HL-60 (cell line): ENCODE data around the gene SLCO4A1.

ENCODE experiments used
- DNase-seq, 2 experiments: peaks; one replicate each; pipeline ENCODE4 v3.0.0-alpha.2; 2010 to 2020; ENCODE audit warnings: low read depth in 1 of 2, low spot score in 1 of 2
- H3K27ac ChIP-seq: fragments of 250-450 bp; sonication (Bioruptor Pico); replicated peaks from 2 replicates; pipeline ENCODE4 v1.5.1; 2020; ENCODE audit warnings: mild to moderate bottlenecking, moderate library complexity
- H3K27me3 ChIP-seq: fragments of 250-450 bp; sonication (Bioruptor Pico); 2 replicates; pipeline ENCODE4 v1.5.1; 2021; ENCODE audit warnings: mild to moderate bottlenecking, moderate library complexity; ENCODE audit not compliant: insufficient read depth, poor library complexity, severe bottlenecking
- H3K4me3 ChIP-seq: replicated peaks from 2 replicates; pipeline ENCODE4 v1.5.1; 2011; ENCODE audit warnings: mild to moderate bottlenecking, control low read depth, low read length; ENCODE audit not compliant: insufficient read depth
- GABPA ChIP-seq: IDR thresholded peaks from 2 replicates; pipeline ENCODE4 v1.6.1; 2012; ENCODE audit warnings: low read depth
- POLR2AphosphoS5 ChIP-seq: IDR thresholded peaks from 2 replicates; pipeline ENCODE4 v1.6.1; 2012; ENCODE audit warnings: low read depth
- SPI1 ChIP-seq: IDR thresholded peaks from 2 replicates; pipeline ENCODE4 v1.6.1; 2012; ENCODE audit warnings: low read depth, mild to moderate bottlenecking, borderline replicate concordance
- TF ChIP-seq, protein P1 (sequence below): IDR thresholded peaks from 2 replicates; pipeline ENCODE4 v1.6.1; 2012; ENCODE audit warnings: low read depth; ENCODE audit not compliant: insufficient replicate concordance
- TF ChIP-seq, protein P2 (sequence below): IDR thresholded peaks from one replicate; pipeline ENCODE4 v1.5.1; 2011; ENCODE audit warnings: low read length, control low read depth, inconsistent platforms; ENCODE audit not compliant: insufficient read depth

The SLCO4A1 gene

DNA sequence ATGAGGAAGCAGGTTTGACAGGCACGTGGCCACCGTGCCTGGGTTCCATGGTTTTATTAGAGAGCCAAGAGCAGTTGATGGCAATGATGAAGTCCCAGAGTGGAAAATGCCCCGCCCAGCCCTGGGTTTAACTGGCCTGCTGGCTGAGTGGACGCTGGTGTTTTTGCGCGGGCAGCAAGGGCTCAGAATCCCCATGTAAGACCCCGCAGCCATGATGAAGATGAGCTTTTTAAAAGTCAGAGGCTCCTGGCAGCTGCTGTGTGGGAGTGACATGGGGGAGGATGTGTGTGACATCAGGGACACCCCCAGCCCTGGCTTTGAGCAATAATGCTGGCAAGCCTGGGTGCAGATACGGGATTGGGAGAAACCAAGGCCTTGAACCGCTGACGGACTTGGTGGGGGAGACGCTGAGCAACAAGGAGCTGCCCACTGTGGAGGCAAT is 33.0 kb upstream of the SLCO4A1 start:
- DNase-seq = peak in 1 of 2 experiments; percentile 37
- H3K4me3 ChIP-seq = no peak overlapping the region
- TF ChIP-seq, protein P1, sequence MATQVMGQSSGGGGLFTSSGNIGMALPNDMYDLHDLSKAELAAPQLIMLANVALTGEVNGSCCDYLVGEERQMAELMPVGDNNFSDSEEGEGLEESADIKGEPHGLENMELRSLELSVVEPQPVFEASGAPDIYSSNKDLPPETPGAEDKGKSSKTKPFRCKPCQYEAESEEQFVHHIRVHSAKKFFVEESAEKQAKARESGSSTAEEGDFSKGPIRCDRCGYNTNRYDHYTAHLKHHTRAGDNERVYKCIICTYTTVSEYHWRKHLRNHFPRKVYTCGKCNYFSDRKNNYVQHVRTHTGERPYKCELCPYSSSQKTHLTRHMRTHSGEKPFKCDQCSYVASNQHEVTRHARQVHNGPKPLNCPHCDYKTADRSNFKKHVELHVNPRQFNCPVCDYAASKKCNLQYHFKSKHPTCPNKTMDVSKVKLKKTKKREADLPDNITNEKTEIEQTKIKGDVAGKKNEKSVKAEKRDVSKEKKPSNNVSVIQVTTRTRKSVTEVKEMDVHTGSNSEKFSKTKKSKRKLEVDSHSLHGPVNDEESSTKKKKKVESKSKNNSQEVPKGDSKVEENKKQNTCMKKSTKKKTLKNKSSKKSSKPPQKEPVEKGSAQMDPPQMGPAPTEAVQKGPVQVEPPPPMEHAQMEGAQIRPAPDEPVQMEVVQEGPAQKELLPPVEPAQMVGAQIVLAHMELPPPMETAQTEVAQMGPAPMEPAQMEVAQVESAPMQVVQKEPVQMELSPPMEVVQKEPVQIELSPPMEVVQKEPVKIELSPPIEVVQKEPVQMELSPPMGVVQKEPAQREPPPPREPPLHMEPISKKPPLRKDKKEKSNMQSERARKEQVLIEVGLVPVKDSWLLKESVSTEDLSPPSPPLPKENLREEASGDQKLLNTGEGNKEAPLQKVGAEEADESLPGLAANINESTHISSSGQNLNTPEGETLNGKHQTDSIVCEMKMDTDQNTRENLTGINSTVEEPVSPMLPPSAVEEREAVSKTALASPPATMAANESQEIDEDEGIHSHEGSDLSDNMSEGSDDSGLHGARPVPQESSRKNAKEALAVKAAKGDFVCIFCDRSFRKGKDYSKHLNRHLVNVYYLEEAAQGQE = no peak
- TF ChIP-seq, protein P2, sequence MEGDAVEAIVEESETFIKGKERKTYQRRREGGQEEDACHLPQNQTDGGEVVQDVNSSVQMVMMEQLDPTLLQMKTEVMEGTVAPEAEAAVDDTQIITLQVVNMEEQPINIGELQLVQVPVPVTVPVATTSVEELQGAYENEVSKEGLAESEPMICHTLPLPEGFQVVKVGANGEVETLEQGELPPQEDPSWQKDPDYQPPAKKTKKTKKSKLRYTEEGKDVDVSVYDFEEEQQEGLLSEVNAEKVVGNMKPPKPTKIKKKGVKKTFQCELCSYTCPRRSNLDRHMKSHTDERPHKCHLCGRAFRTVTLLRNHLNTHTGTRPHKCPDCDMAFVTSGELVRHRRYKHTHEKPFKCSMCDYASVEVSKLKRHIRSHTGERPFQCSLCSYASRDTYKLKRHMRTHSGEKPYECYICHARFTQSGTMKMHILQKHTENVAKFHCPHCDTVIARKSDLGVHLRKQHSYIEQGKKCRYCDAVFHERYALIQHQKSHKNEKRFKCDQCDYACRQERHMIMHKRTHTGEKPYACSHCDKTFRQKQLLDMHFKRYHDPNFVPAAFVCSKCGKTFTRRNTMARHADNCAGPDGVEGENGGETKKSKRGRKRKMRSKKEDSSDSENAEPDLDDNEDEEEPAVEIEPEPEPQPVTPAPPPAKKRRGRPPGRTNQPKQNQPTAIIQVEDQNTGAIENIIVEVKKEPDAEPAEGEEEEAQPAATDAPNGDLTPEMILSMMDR = no peak
- TF ChIP-seq SPI1 (no peak), POLR2AphosphoS5 (peak; percentile 66), GABPA (no peak)
- H3K27ac ChIP-seq = no peak overlapping the region
- no peaks in the 10 kb centered on the region for H3K27me3 ChIP-seq

- H3K27me3 ChIP-seq = no peaks in the 10 kb centered on the region
- DNase-seq = no peak
- no peak overlapping the region for H3K27ac ChIP-seq
- TF ChIP-seq GABPA (no peak), SPI1 (no peak), POLR2AphosphoS5 (no peak)
- TF ChIP-seq, protein P2 = no peak
- TF ChIP-seq, protein P1 = no peak
- H3K4me3 ChIP-seq = no peak overlapping the region
These were observed 32.2 kb upstream of the SLCO4A1 start for GRCh38 chr20:62609811-62610757.

- TF ChIP-seq, protein P1 = no peak
- TF ChIP-seq, protein P2 = no peak
- no peak for TF ChIP-seq GABPA
- no peak for DNase-seq
- no peaks in the 10 kb centered on the region for H3K27me3 ChIP-seq
- no peak overlapping the region for H3K4me3 ChIP-seq
- H3K27ac ChIP-seq = no peak overlapping the region
These were observed 31.3 kb upstream of the SLCO4A1 start for GRCh38 chr20:62611012-62611411.
